GM23338 (cell line): Measurements from ENCODE around the gene SIGLEC9.

Source experiments
- CREB1 ChIP-seq: fragments of 250-450 bp; sonication (Bioruptor Pico); IDR thresholded peaks from 2 replicates; pipeline ENCODE4 v1.5.0; 2020; ENCODE audit warnings: low read depth, mild to moderate bottlenecking, moderate library complexity
- CTCF ChIP-seq, 2 experiments: fragments of 200-600 bp in 1 of 2; sonication (generic) in 1 of 2; conservative IDR thresholded peaks; 2 replicates each; pipeline versions ENCODE4 v1.5.1 to v1.6.1; 2016 to 2017; ENCODE audit warnings: antibody characterized with exemption in 2 of 2, low read depth in 2 of 2, mild to moderate bottlenecking in 2 of 2, moderate library complexity in 1 of 2
- ETS1 ChIP-seq: IDR thresholded peaks from 2 replicates; pipeline ENCODE4 v1.6.1; 2016; ENCODE audit warnings: antibody characterized with exemption
- EZH2 ChIP-seq: fragments of 200-600 bp; sonication (generic); IDR thresholded peaks from one replicate; pipeline ENCODE4 v1.8.0; 2017; ENCODE audit warnings: antibody characterized with exemption, mild to moderate bottlenecking, low read depth; ENCODE audit not compliant: unreplicated experiment
- EZH2phosphoT487 ChIP-seq: fragments of 200-600 bp; sonication (generic); IDR thresholded peaks from one replicate; pipeline ENCODE4 v1.8.1; 2018; ENCODE audit warnings: antibody characterized with exemption; ENCODE audit not compliant: unreplicated experiment
- JUNB ChIP-seq: IDR thresholded peaks from one replicate; pipeline ENCODE4 v1.6.1; 2016; ENCODE audit warnings: antibody characterized with exemption; ENCODE audit not compliant: unreplicated experiment
- NANOG ChIP-seq: IDR thresholded peaks from 2 replicates; pipeline ENCODE4 v1.6.1; 2016; ENCODE audit warnings: antibody characterized with exemption, borderline replicate concordance
- POLR2AphosphoS5 ChIP-seq: IDR thresholded peaks from 2 replicates; pipeline ENCODE4 v1.6.1; 2016; ENCODE audit warnings: antibody characterized with exemption, low read depth
- REST ChIP-seq: IDR thresholded peaks from one replicate; pipeline ENCODE4 v1.6.1; 2018; ENCODE audit warnings: antibody characterized with exemption; ENCODE audit not compliant: unreplicated experiment
- ZNF114 ChIP-seq: fragments of 250-450 bp; sonication (Bioruptor Pico); IDR thresholded peaks from 2 replicates; pipeline ENCODE4 v1.5.0; 2020; ENCODE audit warnings: mild to moderate bottlenecking, moderate library complexity
- ZNF331 ChIP-seq: fragments of 250-450 bp; sonication (Bioruptor Pico); IDR thresholded peaks from 2 replicates; pipeline ENCODE4 v1.5.0; 2020; ENCODE audit warnings: low read depth, mild to moderate bottlenecking, moderate library complexity
- ZNF462 ChIP-seq: fragments of 250-450 bp; sonication (Bioruptor Pico); IDR thresholded peaks from 2 replicates; pipeline ENCODE4 v1.5.0; 2020; ENCODE audit warnings: mild to moderate bottlenecking, moderate library complexity

GRCh38 chr19:51139299-51140014 is 14.8 kb downstream of the SIGLEC9 start:
- TF ChIP-seq EZH2phosphoT487, result no peak
- no peak for TF ChIP-seq CTCF (conservative IDR thresholded peaks at IDR 0.05; ENCODE audit: low read depth in 2 of 2)
- no peak for TF ChIP-seq ETS1
- no peak for TF ChIP-seq POLR2AphosphoS5
- no peak for TF ChIP-seq REST
- TF ChIP-seq EZH2, result no peak
- no peak for TF ChIP-seq ZNF114
- TF ChIP-seq JUNB, result no peak
- no peak for TF ChIP-seq CREB1
- TF ChIP-seq NANOG, result no peak
- TF ChIP-seq ZNF331 (CRISPR knock-in tag), result no peak
- no peak for TF ChIP-seq ZNF462 (CRISPR knock-in tag)
